A549 (cell line): ENCODE results near the gene PFAS. TPM values are rescaled to one million over a fixed set of nuclear protein-coding genes. Genes with fewer than 3 reads are reported as not detected.

ENCODE experiments used
- ATAC-seq, 2 experiments: fragments of 200-7000 bp in 1 of 2; fragments of >200 bp in 1 of 2; cut with Nextera tagmentation in 1 of 2; cut with Tn5 transposase in 1 of 2; 3 replicates each; pipeline versions ENCODE4 v1.8.0 to v1.9.1; 2018 to 2020; ENCODE audit warnings: mild to moderate bottlenecking in 1 of 2, moderate library complexity in 1 of 2
- CTCF ChIA-PET: fragments of 300-600 bp; sonication (Branson Sonifier 250); formaldehyde crosslinking; extraction: SDS; loops from one replicate; lab custom pipeline; 2021; ENCODE audit warnings: antibody characterized with exemption, inconsistent platforms; lab: Yijun Ruan, JAX
- POLR2A ChIA-PET: fragments of 350-600 bp; formaldehyde crosslinking; extraction: SDS; loops from one replicate; lab custom pipeline; 2021; ENCODE audit warnings: antibody characterized with exemption, inconsistent platforms; lab: Yijun Ruan, JAX
- DNase-seq, 2 experiments: peaks; one replicate each; pipeline versions ENCODE4 v3.0.0 to v3.0.0-alpha.2; 2011 to 2016; ENCODE audit warnings: low read depth in 1 of 2, low spot score in 1 of 2
- FAIRE-seq: peaks from 2 replicates; lab custom pipeline; 2011; peaks lifted over from hg19 to GRCh38; lab: Jason Lieb, UNC
- H3K27ac ChIP-seq, 2 experiments: fragments of >200 bp; sonication (Bioruptor Twin); formaldehyde crosslinking; 3 replicates each; pipeline ENCODE4 v1.5.1; 2016 to 2017
- H3K4me1 ChIP-seq: fragments of >200 bp; sonication (Bioruptor Twin); formaldehyde crosslinking; 3 replicates; pipeline ENCODE4 v1.6.1; 2016
- H3K4me2 ChIP-seq: fragments of >200 bp; sonication (Bioruptor Twin); formaldehyde crosslinking; 3 replicates; pipeline ENCODE4 v1.6.1; 2016
- H3K4me3 ChIP-seq: fragments of >200 bp; sonication (Bioruptor Twin); formaldehyde crosslinking; 3 replicates; pipeline ENCODE4 v1.5.1; 2016
- H3K9me3 ChIP-seq: fragments of >200 bp; sonication (Bioruptor Twin); formaldehyde crosslinking; 3 replicates; pipeline ENCODE4 v1.6.1; 2016
- BHLHE40 ChIP-seq: IDR thresholded peaks from 2 replicates; pipeline ENCODE4 v1.6.1; 2012; ENCODE audit warnings: low read depth, low read length, inconsistent platforms
- CBX2 ChIP-seq: fragments of 200-600 bp; sonication (generic); IDR thresholded peaks from 2 replicates; pipeline ENCODE4 v1.6.1; 2016; ENCODE audit warnings: low read depth, mild to moderate bottlenecking, borderline replicate concordance
- CHD4 ChIP-seq: fragments of 200-600 bp; sonication (generic); IDR thresholded peaks from 2 replicates; pipeline ENCODE4 v1.6.1; 2016; ENCODE audit warnings: antibody characterized with exemption, mild to moderate bottlenecking, borderline replicate concordance
- E2F6 ChIP-seq: IDR thresholded peaks from 2 replicates; pipeline ENCODE4 v1.6.1; 2012; ENCODE audit warnings: low read depth, borderline replicate concordance
- FOXS1 ChIP-seq: fragments of 250-450 bp; sonication (Bioruptor Pico); IDR thresholded peaks from 2 replicates; pipeline ENCODE4 v1.5.0; 2020; ENCODE audit warnings: mild to moderate bottlenecking, moderate library complexity
- GATA3 ChIP-seq: IDR thresholded peaks from 2 replicates; pipeline ENCODE4 v1.6.1; 2012; ENCODE audit warnings: borderline replicate concordance
- HES2 ChIP-seq: fragments of >200 bp; sonication (Bioruptor Twin); formaldehyde crosslinking; IDR thresholded peaks from 2 replicates; pipeline ENCODE4 v1.6.1; 2016
- HEYL ChIP-seq: fragments of 250-450 bp; sonication (Bioruptor Pico); IDR thresholded peaks from 2 replicates; pipeline ENCODE4 v1.8.0; 2021; ENCODE audit warnings: mild to moderate bottlenecking, moderate library complexity
- JUN ChIP-seq, 2 experiments: fragments of >200 bp; sonication (Bioruptor Twin); formaldehyde crosslinking; IDR thresholded peaks; 2 replicates in 1 of 2; 3 replicates in 1 of 2; pipeline ENCODE4 v1.6.1; 2016 to 2017
- JUNB ChIP-seq: fragments of >200 bp; sonication (Bioruptor Twin); formaldehyde crosslinking; IDR thresholded peaks from 2 replicates; pipeline ENCODE4 v1.6.1; 2016
- KDM1A ChIP-seq: fragments of 200-600 bp; sonication (generic); IDR thresholded peaks from 2 replicates; pipeline ENCODE4 v1.6.1; 2016; ENCODE audit warnings: low read depth, mild to moderate bottlenecking
- MAFK ChIP-seq: fragments of 450-650 bp; IDR thresholded peaks from 2 replicates; pipeline ENCODE4 v1.6.1; 2014; ENCODE audit not compliant: partially characterized antibody
- MYC ChIP-seq: IDR thresholded peaks from 2 replicates; pipeline ENCODE4 v1.6.1; 2012; ENCODE audit warnings: mild to moderate bottlenecking, inconsistent platforms, low read length, improper control_type of control experiment, borderline replicate concordance
- PHF8 ChIP-seq: fragments of 200-600 bp; sonication (generic); IDR thresholded peaks from 2 replicates; pipeline ENCODE4 v1.6.1; 2016; ENCODE audit warnings: low read depth, mild to moderate bottlenecking, antibody characterized with exemption, moderate library complexity, borderline replicate concordance
- POLR2A ChIP-seq: IDR thresholded peaks from 2 replicates; pipeline ENCODE4 v1.6.1; 2012; ENCODE audit warnings: mild to moderate bottlenecking, low read length
- RNF2 ChIP-seq: fragments of 200-600 bp; sonication (generic); IDR thresholded peaks from 2 replicates; pipeline ENCODE4 v1.6.1; 2016; ENCODE audit warnings: low read depth, mild to moderate bottlenecking, antibody characterized with exemption, moderate library complexity, borderline replicate concordance
- USF2 ChIP-seq: fragments of 450-650 bp; IDR thresholded peaks from 2 replicates; pipeline ENCODE4 v1.6.1; 2014; ENCODE audit warnings: antibody characterized with exemption
- ZSCAN20 ChIP-seq: fragments of 250-450 bp; sonication (Bioruptor Pico); IDR thresholded peaks from 2 replicates; pipeline ENCODE4 v1.8.0; 2022; ENCODE audit warnings: mild to moderate bottlenecking, moderate library complexity
- WGBS: methylation state at CpG from one replicate; pipeline ENCODE4 v1.1.6; 2017; ENCODE audit errors: missing lambda C conversion rate; 5-methylcytosine and 5-hydroxymethylcytosine counted together
- polyA plus RNA-seq, 4 experiments: library from polyadenylated mRNA; depleted of rRNA in 3 of 4; stranded (reverse); fragments of >200 nt; fragmentation: RNase III in 1 of 4; extraction: RNeasy Plus Mini Kit Qiagen cat#74134 plus additional on column Dnase treatment in 1 of 4; gene quantifications; 2 replicates in 3 of 4; 3 replicates in 1 of 4; pipeline ENCODE4 v1.2.3, GENCODE V29; 2011 to 2017
- TF ChIP-seq, protein P1 (sequence below): IDR thresholded peaks from 2 replicates; pipeline ENCODE4 v1.6.1; 2012
- TF ChIP-seq, protein P2 (sequence below): fragments of >200 bp; sonication (Bioruptor Twin); formaldehyde crosslinking; IDR thresholded peaks from 3 replicates; pipeline ENCODE4 v1.6.1; 2016
- TF ChIP-seq, protein P3 (sequence below): fragments of 150-350 bp; IDR thresholded peaks from 2 replicates; pipeline ENCODE4 v1.6.1; 2014; ENCODE audit warnings: low read depth, mild to moderate bottlenecking, low read length
- TF ChIP-seq, protein P4 (sequence below): fragments of 250-450 bp; sonication (Bioruptor Pico); IDR thresholded peaks from 2 replicates; pipeline ENCODE4 v1.5.0; 2021; ENCODE audit warnings: mild to moderate bottlenecking, moderate library complexity, borderline replicate concordance

The PFAS gene
- polyA plus RNA-seq, 2 of the 4 experiments (the other 2 are of a cell fraction): 51.9 to 58.2 TPM

GRCh38 chr17:8310601-8311123, 61.6 kb downstream of the PFAS start:
- DNase-seq (no peak), FAIRE-seq (no peak), ATAC-seq (no peak)
- ChIA-PET POLR2A (no interaction called here), CTCF (interaction anchor here (0.6 to 1.0 kb wide), 2 partner anchors 10 to 726 kb away, joined by 3 read pairs; no protein-coding TSS in a partner anchor)
- H3K4me1 ChIP-seq: no peaks in the 10 kb centered on the region
- H3K4me3 ChIP-seq: no peak overlapping the region
- H3K4me2 ChIP-seq: no peak overlapping the region
- whole genome bisulfite sequencing: 57% methylated on average over 10 of the region's 10 CpGs
- TF ChIP-seq CHD4 (no peak), MAFK (no peak), KDM1A (no peak), FOXS1 (CRISPR knock-in tag) (no peak), HEYL (CRISPR knock-in tag) (no peak), BHLHE40 (no peak), ZSCAN20 (no peak), JUNB (no peak), JUN (IDR thresholded peaks at IDR 0.05) (no peak)
- TF ChIP-seq, protein P1, sequence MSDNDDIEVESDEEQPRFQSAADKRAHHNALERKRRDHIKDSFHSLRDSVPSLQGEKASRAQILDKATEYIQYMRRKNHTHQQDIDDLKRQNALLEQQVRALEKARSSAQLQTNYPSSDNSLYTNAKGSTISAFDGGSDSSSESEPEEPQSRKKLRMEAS: no peak
- H3K27ac ChIP-seq: no peak overlapping the region
- no peaks in the 10 kb centered on the region for H3K9me3 ChIP-seq

- H3K9me3 ChIP-seq: no peaks in the 10 kb centered on the region
- H3K4me3 ChIP-seq: no peak overlapping the region
- no peak for DNase-seq
- POLR2A ChIA-PET: no interaction called here
- TF ChIP-seq RNF2 (no peak), GATA3 (no peak), PHF8 (no peak), HES2 (no peak), E2F6 (no peak), CBX2 (no peak), USF2 (no peak), MYC (no peak), POLR2A (no peak)
- TF ChIP-seq, protein P2, sequence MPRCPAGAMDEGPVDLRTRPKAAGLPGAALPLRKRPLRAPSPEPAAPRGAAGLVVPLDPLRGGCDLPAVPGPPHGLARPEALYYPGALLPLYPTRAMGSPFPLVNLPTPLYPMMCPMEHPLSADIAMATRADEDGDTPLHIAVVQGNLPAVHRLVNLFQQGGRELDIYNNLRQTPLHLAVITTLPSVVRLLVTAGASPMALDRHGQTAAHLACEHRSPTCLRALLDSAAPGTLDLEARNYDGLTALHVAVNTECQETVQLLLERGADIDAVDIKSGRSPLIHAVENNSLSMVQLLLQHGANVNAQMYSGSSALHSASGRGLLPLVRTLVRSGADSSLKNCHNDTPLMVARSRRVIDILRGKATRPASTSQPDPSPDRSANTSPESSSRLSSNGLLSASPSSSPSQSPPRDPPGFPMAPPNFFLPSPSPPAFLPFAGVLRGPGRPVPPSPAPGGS: no peak
- TF ChIP-seq, protein P3, sequence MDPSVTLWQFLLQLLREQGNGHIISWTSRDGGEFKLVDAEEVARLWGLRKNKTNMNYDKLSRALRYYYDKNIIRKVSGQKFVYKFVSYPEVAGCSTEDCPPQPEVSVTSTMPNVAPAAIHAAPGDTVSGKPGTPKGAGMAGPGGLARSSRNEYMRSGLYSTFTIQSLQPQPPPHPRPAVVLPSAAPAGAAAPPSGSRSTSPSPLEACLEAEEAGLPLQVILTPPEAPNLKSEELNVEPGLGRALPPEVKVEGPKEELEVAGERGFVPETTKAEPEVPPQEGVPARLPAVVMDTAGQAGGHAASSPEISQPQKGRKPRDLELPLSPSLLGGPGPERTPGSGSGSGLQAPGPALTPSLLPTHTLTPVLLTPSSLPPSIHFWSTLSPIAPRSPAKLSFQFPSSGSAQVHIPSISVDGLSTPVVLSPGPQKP: no peak
- TF ChIP-seq, protein P4, sequence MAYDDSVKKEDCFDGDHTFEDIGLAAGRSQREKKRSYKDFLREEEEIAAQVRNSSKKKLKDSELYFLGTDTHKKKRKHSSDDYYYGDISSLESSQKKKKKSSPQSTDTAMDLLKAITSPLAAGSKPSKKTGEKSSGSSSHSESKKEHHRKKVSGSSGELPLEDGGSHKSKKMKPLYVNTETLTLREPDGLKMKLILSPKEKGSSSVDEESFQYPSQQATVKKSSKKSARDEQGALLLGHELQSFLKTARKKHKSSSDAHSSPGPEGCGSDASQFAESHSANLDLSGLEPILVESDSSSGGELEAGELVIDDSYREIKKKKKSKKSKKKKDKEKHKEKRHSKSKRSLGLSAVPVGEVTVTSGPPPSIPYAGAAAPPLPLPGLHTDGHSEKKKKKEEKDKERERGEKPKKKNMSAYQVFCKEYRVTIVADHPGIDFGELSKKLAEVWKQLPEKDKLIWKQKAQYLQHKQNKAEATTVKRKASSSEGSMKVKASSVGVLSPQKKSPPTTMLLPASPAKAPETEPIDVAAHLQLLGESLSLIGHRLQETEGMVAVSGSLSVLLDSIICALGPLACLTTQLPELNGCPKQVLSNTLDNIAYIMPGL (CRISPR knock-in tag): no peak
- no peak for FAIRE-seq
- H3K4me1 ChIP-seq: no peaks in the 10 kb centered on the region
- CTCF ChIA-PET: interaction anchor here (0.6 to 1.0 kb wide), 2 partner anchors 10 to 726 kb away, joined by 3 read pairs; no protein-coding TSS in a partner anchor
- no peak overlapping the region for H3K4me2 ChIP-seq
- ATAC-seq: no peak
- WGBS: 84% methylated on average over 25 of the region's 25 CpGs
- H3K27ac ChIP-seq: no peak overlapping the region
These were observed 62.2 kb downstream of the PFAS start for GRCh38 chr17:8311131-8311790.
